PC-9 (cell line): ENCODE data around the gene FAM114A1. TPM values are rescaled to one million over a fixed set of nuclear protein-coding genes. Genes with fewer than 3 reads are reported as not detected.
"Not testable (repeated sequence)": the region's sequence is repeated elsewhere in the genome, so short reads cannot be mapped to it uniquely, and the experiment has no call there.

Source experiments
- BruUV-seq: library from RNA; stranded (reverse); fragments of 400-500 nt; replicated peaks from 2 replicates; lab custom pipeline; 2021; lab: Mats Ljungman, UMichigan
- CTCF ChIA-PET: fragments of 300-600 bp; sonication (Branson Sonifier 250); formaldehyde crosslinking; loops from one replicate; lab custom pipeline; 2022; ENCODE audit warnings: antibody characterized with exemption; lab: Charles Lee
- POLR2A ChIA-PET: fragments of 300-600 bp; sonication (Branson Sonifier 250); formaldehyde crosslinking; loops from one replicate; lab custom pipeline; 2022; ENCODE audit warnings: antibody characterized with exemption; ENCODE audit not compliant: unreplicated experiment; lab: Charles Lee
- DNase-seq, 2 experiments: peaks; one replicate each; pipeline versions ENCODE4 v3.0.0 to v3.0.0-alpha.2; 2015 to 2022; ENCODE audit warnings: mixed read lengths in 1 of 2
- H2AFZ ChIP-seq: fragments of 200-600 bp; sonication (generic); 2 replicates; pipeline ENCODE4 v1.8.1; 2017; ENCODE audit warnings: antibody characterized with exemption
- H3F3A ChIP-seq: fragments of 200-600 bp; sonication (generic); 2 replicates; pipeline ENCODE4 v1.8.1; 2017; ENCODE audit warnings: antibody characterized with exemption, mild to moderate bottlenecking, low read depth; ENCODE audit not compliant: insufficient read depth
- H3K27ac ChIP-seq: fragments of 200-600 bp; sonication (generic); 2 replicates; pipeline ENCODE4 v1.6.1; 2016; ENCODE audit warnings: mixed run types
- H3K27me3 ChIP-seq: fragments of 200-600 bp; sonication (generic); 2 replicates; pipeline ENCODE4 v1.6.1; 2016; ENCODE audit warnings: low read depth, mixed run types; ENCODE audit not compliant: insufficient read depth
- H3K36me3 ChIP-seq: fragments of 200-600 bp; sonication (generic); 2 replicates; pipeline ENCODE4 v1.6.1; 2016; ENCODE audit warnings: low read depth, mixed run types
- H3K4me1 ChIP-seq: fragments of 200-600 bp; sonication (generic); replicated peaks from 2 replicates; pipeline ENCODE4 v1.6.1; 2016; ENCODE audit warnings: mixed run types; ENCODE audit not compliant: insufficient read depth
- H3K4me2 ChIP-seq: fragments of 200-600 bp; sonication (generic); 2 replicates; pipeline ENCODE4 v1.6.1; 2017; ENCODE audit warnings: mixed run types
- H3K4me3 ChIP-seq: fragments of 200-600 bp; sonication (generic); 2 replicates; pipeline ENCODE4 v1.6.1; 2016; ENCODE audit warnings: mixed run types
- H3K79me2 ChIP-seq: fragments of 200-600 bp; sonication (generic); 2 replicates; pipeline ENCODE4 v1.6.1; 2017; ENCODE audit warnings: low read depth, mixed run types
- H3K9me2 ChIP-seq: fragments of 200-600 bp; sonication (generic); 2 replicates; pipeline ENCODE4 v1.8.1; 2017; ENCODE audit warnings: mild to moderate bottlenecking; ENCODE audit not compliant: insufficient read depth
- H3K9me3 ChIP-seq: fragments of 200-600 bp; sonication (generic); 2 replicates; pipeline ENCODE4 v1.8.1; 2016; ENCODE audit warnings: low read depth; ENCODE audit not compliant: insufficient read depth
- H4K20me1 ChIP-seq: fragments of 200-600 bp; sonication (generic); 2 replicates; pipeline ENCODE4 v1.8.1; 2017; ENCODE audit not compliant: insufficient read depth
- CTCF ChIP-seq: fragments of 200-600 bp; sonication (generic); conservative IDR thresholded peaks from 2 replicates; pipeline ENCODE4 v1.6.1; 2017; ENCODE audit warnings: mixed run types, antibody characterized with exemption, mild to moderate bottlenecking, moderate library complexity
- EZH2 ChIP-seq: fragments of 200-600 bp; sonication (generic); IDR thresholded peaks from 2 replicates; pipeline ENCODE4 v1.8.0; 2017; ENCODE audit warnings: antibody characterized with exemption, low read depth
- intact Hi-C: fragments of 100-400 bp; cut with micrococcal nuclease; formaldehyde crosslinking; loops from one replicate; pipeline ENCODE4 v1.10.0; 2022; ENCODE audit not compliant: unreplicated experiment
- total RNA-seq: library from RNA; stranded (reverse); gene quantifications from 2 replicates; pipeline ENCODE4 v1.2.3, GENCODE V29; 2021

The FAM114A1 gene
- total RNA-seq, 1 experiment from 2014 or later: 73.7 TPM

- Histone ChIP-seq H3K9me2 (no peaks in the 10 kb centered on the region), H3K4me3 (no peak overlapping the region), H3K27ac (no peak overlapping the region), H3K9me3 (no peaks in the 10 kb centered on the region), H3F3A (no peaks in the 10 kb centered on the region), H3K27me3 (no peaks in the 10 kb centered on the region), H3K4me1 (no peaks in the 10 kb centered on the region), H2AFZ (no peak overlapping the region), H3K4me2 (no peak overlapping the region), H3K79me2 (no peaks in the 10 kb centered on the region), H4K20me1 (no peaks in the 10 kb centered on the region), H3K36me3 (0 out of 2 replicates have a peak, but pooled peaks cover 5% of the 10 kb centered on the region)
- no peak for DNase-seq
- TF ChIP-seq CTCF (no peak), EZH2 (no peak)
- intact Hi-C loops: no loop called here
- CTCF ChIA-PET: no interaction called here
- no TSS peak for BruUV-seq
- POLR2A ChIA-PET: no interaction called here
Observed at GRCh38 chr4:38909015-38909414, 41.4 kb downstream of the FAM114A1 start.

- Histone ChIP-seq H3K27ac (no peak overlapping the region), H2AFZ (no peak overlapping the region), H3K9me3 (no peaks in the 10 kb centered on the region; the same call in 1 of the 2 replicates), H3K79me2 (no peaks in the 10 kb centered on the region), H3K27me3 (no peaks in the 10 kb centered on the region), H3F3A (no peaks in the 10 kb centered on the region), H4K20me1 (no peaks in the 10 kb centered on the region), H3K4me3 (no peak overlapping the region), H3K36me3 (peaks cover 9% of the 10 kb centered on the region; the same call in 1 of the 2 replicates), H3K4me1 (no peaks in the 10 kb centered on the region), H3K4me2 (no peak overlapping the region), H3K9me2 (no peaks in the 10 kb centered on the region)
- DNase-seq: no peak
- TF ChIP-seq CTCF: no peak
- TF ChIP-seq EZH2: no peak
- intact Hi-C loops: no loop called here
- ChIA-PET POLR2A (no interaction called here), CTCF (interaction anchor here (0.7 kb wide), 1 partner anchor 633 kb away, joined by 10 read pairs; no protein-coding TSS in a partner anchor)
- BruUV-seq: no TSS peak
Observed at GRCh38 chr4:38911257-38911656, 43.7 kb downstream of the FAM114A1 start.

GRCh38 chr4:38914854-38915253 lies 47.2 kb downstream of the FAM114A1 start:
- H3K4me2 ChIP-seq: no peak overlapping the region
- no peak overlapping the region for H3K4me3 ChIP-seq
- no peaks in the 10 kb centered on the region for H3K9me2 ChIP-seq
- H3F3A ChIP-seq: no peaks in the 10 kb centered on the region
- H3K9me3 ChIP-seq: no peaks in the 10 kb centered on the region; the same call in 1 of the 2 replicates
- CTCF ChIA-PET: no interaction called here
- no peak for DNase-seq
- no TSS peak for BruUV-seq
- POLR2A ChIA-PET: no interaction called here
- no peaks in the 10 kb centered on the region for H3K27me3 ChIP-seq
- no peaks in the 10 kb centered on the region for H3K4me1 ChIP-seq
- no peaks in the 10 kb centered on the region for H3K79me2 ChIP-seq
- no peak overlapping the region for H3K27ac ChIP-seq
- peaks cover 6% of the 10 kb centered on the region for H3K36me3 ChIP-seq
- intact Hi-C loops: no loop called here
- H2AFZ ChIP-seq: no peak overlapping the region
- TF ChIP-seq CTCF (no peak), EZH2 (no peak)
- no peaks in the 10 kb centered on the region for H4K20me1 ChIP-seq

- H3K9me2 ChIP-seq, H3F3A ChIP-seq, DNase-seq, CTCF ChIA-PET, H3K4me3 ChIP-seq, H3K79me2 ChIP-seq, H3K27ac ChIP-seq, H3K4me1 ChIP-seq, intact Hi-C loops, BruUV-seq, H3K4me2 ChIP-seq, H3K9me3 ChIP-seq, H3K27me3 ChIP-seq, H2AFZ ChIP-seq, POLR2A ChIA-PET, H4K20me1 ChIP-seq, H3K36me3 ChIP-seq: not testable (repeated sequence)
Observed at GRCh38 chr4:38916267-38916666, 48.7 kb downstream of the FAM114A1 start.
